Epithelial cell of proximal tubule (primary cell): ENCODE results near the gene ZNF804B. TPM values are rescaled to one million over a fixed set of nuclear protein-coding genes. Genes with fewer than 3 reads are reported as not detected.

Source experiments
- DNase-seq: peaks from one replicate; pipeline ENCODE4 v3.0.0-alpha.2; 2011; ENCODE audit warnings: low read depth
- H3K4me3 ChIP-seq: 2 replicates; pipeline ENCODE4 v1.5.1; 2011; ENCODE audit warnings: low read depth, mild to moderate bottlenecking, low read length
- total RNA-seq: library from RNA; depleted of rRNA; stranded (reverse); fragments of >200 nt; gene quantifications from 2 replicates; pipeline ENCODE4 v1.2.3, GENCODE V29; 2015
- TF ChIP-seq, protein P1 (sequence below): conservative IDR thresholded peaks from 2 replicates; pipeline ENCODE4 v1.5.1; 2012; ENCODE audit warnings: low read depth, mild to moderate bottlenecking, low read length

Gene ZNF804B
- total RNA-seq: not detected in 2 replicates

- TF ChIP-seq, protein P1, sequence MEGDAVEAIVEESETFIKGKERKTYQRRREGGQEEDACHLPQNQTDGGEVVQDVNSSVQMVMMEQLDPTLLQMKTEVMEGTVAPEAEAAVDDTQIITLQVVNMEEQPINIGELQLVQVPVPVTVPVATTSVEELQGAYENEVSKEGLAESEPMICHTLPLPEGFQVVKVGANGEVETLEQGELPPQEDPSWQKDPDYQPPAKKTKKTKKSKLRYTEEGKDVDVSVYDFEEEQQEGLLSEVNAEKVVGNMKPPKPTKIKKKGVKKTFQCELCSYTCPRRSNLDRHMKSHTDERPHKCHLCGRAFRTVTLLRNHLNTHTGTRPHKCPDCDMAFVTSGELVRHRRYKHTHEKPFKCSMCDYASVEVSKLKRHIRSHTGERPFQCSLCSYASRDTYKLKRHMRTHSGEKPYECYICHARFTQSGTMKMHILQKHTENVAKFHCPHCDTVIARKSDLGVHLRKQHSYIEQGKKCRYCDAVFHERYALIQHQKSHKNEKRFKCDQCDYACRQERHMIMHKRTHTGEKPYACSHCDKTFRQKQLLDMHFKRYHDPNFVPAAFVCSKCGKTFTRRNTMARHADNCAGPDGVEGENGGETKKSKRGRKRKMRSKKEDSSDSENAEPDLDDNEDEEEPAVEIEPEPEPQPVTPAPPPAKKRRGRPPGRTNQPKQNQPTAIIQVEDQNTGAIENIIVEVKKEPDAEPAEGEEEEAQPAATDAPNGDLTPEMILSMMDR: no peak
- H3K4me3 ChIP-seq: peak within 1 kb of the TSS; percentile 43
- no peak for DNase-seq
These were observed at the start of gene ZNF804B for GRCh38 chr7:88759230-88760135. TSS of gene ZNF804B (plus strand) at chr7:88759700. CDS start at chr7:88759977, 277 bp downstream.

- no peak overlapping the region for H3K4me3 ChIP-seq
- DNase-seq: no peak
- TF ChIP-seq, protein P1: no peak
These were observed 23.6 kb upstream of the ZNF804B start for GRCh38 chr7:88735920-88736319.

DNA sequence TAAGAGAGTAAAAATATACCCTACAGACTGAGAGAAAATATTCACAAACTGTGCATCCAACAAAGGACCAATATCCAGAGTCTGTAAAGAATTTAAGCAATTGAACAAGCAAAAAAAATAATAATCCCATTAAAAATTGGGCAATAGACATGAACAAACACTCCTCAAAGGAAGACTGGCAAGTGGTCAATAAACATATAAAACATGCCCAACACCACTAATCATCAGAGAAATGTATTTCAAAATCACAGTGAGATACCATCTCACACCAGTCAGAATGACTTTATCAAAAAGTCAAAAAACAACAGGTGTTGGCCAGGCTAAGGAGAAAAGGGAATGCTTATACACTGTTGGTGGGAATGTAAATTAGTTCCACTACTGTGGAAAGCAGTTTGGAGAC lies 21.9 kb upstream of the ZNF804B start:
- TF ChIP-seq, protein P1: no peak
- DNase-seq: no peak

DNA sequence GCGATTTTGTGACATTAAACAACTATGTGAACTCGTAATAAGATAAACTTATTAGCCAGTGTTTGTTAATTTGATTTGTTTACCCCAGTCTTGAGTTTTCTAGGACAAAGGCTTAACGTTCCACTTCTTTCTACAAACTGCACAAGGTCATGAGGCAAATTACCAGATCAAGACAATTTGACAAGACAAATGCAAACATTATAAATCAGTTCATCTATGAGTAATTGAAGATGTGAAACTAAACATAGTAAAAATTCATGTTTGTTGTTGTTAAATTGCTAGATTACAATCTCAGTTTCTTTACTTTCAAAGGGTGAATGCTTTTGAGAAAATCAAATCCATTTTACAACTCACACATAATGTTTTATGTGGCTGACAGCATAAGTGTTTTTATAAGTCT lies 13.4 kb upstream of the ZNF804B start:
- TF ChIP-seq, protein P1: no peak

More for the DNA sequence above, 21.9 kb upstream of the ZNF804B start:
- no peak overlapping the region for H3K4me3 ChIP-seq

GRCh38 chr7:88756802-88757201 lies 2.7 kb upstream of the ZNF804B start:
- no peak for DNase-seq
- no peak overlapping the region for H3K4me3 ChIP-seq
- TF ChIP-seq, protein P1: no peak

More for the DNA sequence above, 13.4 kb upstream of the ZNF804B start:
- no peak for DNase-seq
- no peak overlapping the region for H3K4me3 ChIP-seq

GRCh38 chr7:88757371-88757770 lies 2.1 kb upstream of the ZNF804B start:
- TF ChIP-seq, protein P1: no peak
- H3K4me3 ChIP-seq: no peak overlapping the region
- DNase-seq: no peak
